ENCODE measurements around the gene CHDH.

- TF ChIP-seq POLR2A (IDR thresholded peaks at IDR 0.05; ENCODE audit: low read depth, low read length) (no peak), POLR2AphosphoS5 (IDR thresholded peaks at IDR 0.05; ENCODE audit: low read depth, low read length) (no peak)
Observed at GRCh38 chr3:53862241-53862640, 16.0 kb upstream of the CHDH start.

Measured in GM12891 (cell line).